ENCODE data around the gene COP1. TPM values are rescaled to one million over a fixed set of nuclear protein-coding genes. Genes with fewer than 3 reads are reported as not detected.

COP1 gene
- total RNA-seq, 1 donor from 2014 or later, result 64.9 TPM

- H3K27me3 Mint-ChIP-seq (ENCODE audit: unreplicated experiment), result peaks cover 1% of the 10 kb centered on the region
- no peaks in the 10 kb centered on the region for H3K9me3 Mint-ChIP-seq (ENCODE audit: unreplicated experiment)
- H3K4me1 Mint-ChIP-seq (ENCODE audit: unreplicated experiment), result no peaks in the 10 kb centered on the region
- H3K4me3 Mint-ChIP-seq (ENCODE audit: unreplicated experiment), result no peak overlapping the region
- no peak for TF ChIP-seq CTCF (IDR thresholded peaks at IDR 0.05; ENCODE audit: unreplicated experiment)
- DNase-seq (ENCODE audit: low spot score), result no peak
- no peak overlapping the region for H3K27ac Mint-ChIP-seq (ENCODE audit: unreplicated experiment)
- peaks cover 13% of the 10 kb centered on the region for H3K36me3 Mint-ChIP-seq (ENCODE audit: low read depth, unreplicated experiment)
Observed at GRCh38 chr1:175927944-175928343, 279.1 kb downstream of the COP1 start.

GRCh38 chr1:175922254-175922881 lies 284.7 kb downstream of the COP1 start:
- Mint-ChIP-seq H3K27me3 (ENCODE audit: unreplicated experiment) (peaks cover 5% of the 10 kb centered on the region), H3K9me3 (ENCODE audit: unreplicated experiment) (peaks cover 4% of the 10 kb centered on the region), H3K4me3 (ENCODE audit: unreplicated experiment) (no peak overlapping the region), H3K4me1 (ENCODE audit: unreplicated experiment) (peaks cover 3% of the 10 kb centered on the region), H3K27ac (ENCODE audit: unreplicated experiment) (no peak overlapping the region), H3K36me3 (ENCODE audit: low read depth, unreplicated experiment) (peaks cover 14% of the 10 kb centered on the region)
- TF ChIP-seq CTCF (IDR thresholded peaks at IDR 0.05; ENCODE audit: unreplicated experiment), result no peak
- DNase-seq (ENCODE audit: low spot score), result no peak

- DNase-seq (ENCODE audit: low spot score), result no peak
- Mint-ChIP-seq H3K4me1 (ENCODE audit: unreplicated experiment) (peaks cover 8% of the 10 kb centered on the region), H3K9me3 (ENCODE audit: unreplicated experiment) (peaks cover 4% of the 10 kb centered on the region), H3K27ac (ENCODE audit: unreplicated experiment) (no peak overlapping the region), H3K4me3 (ENCODE audit: unreplicated experiment) (no peak overlapping the region), H3K36me3 (ENCODE audit: low read depth, unreplicated experiment) (peaks cover 5% of the 10 kb centered on the region), H3K27me3 (ENCODE audit: unreplicated experiment) (peaks cover 4% of the 10 kb centered on the region)
- TF ChIP-seq CTCF (IDR thresholded peaks at IDR 0.05; ENCODE audit: unreplicated experiment), result no peak
Observed at GRCh38 chr1:175920381-175920780, 286.7 kb downstream of the COP1 start.

GRCh38 chr1:175919001-175919400 lies 288.1 kb downstream of the COP1 start:
- Mint-ChIP-seq H3K36me3 (ENCODE audit: low read depth, unreplicated experiment) (peaks cover 5% of the 10 kb centered on the region), H3K27me3 (ENCODE audit: unreplicated experiment) (peaks cover 4% of the 10 kb centered on the region), H3K9me3 (ENCODE audit: unreplicated experiment) (peaks cover 4% of the 10 kb centered on the region), H3K4me1 (ENCODE audit: unreplicated experiment) (peaks cover 8% of the 10 kb centered on the region), H3K27ac (ENCODE audit: unreplicated experiment) (no peak overlapping the region), H3K4me3 (ENCODE audit: unreplicated experiment) (no peak overlapping the region)
- DNase-seq (ENCODE audit: low spot score), result no peak
- no peak for TF ChIP-seq CTCF (IDR thresholded peaks at IDR 0.05; ENCODE audit: unreplicated experiment)

GRCh38 chr1:175918364-175918801 lies 288.7 kb downstream of the COP1 start:
- Mint-ChIP-seq H3K4me3 (ENCODE audit: unreplicated experiment) (no peak overlapping the region), H3K4me1 (ENCODE audit: unreplicated experiment) (peaks cover 8% of the 10 kb centered on the region), H3K9me3 (ENCODE audit: unreplicated experiment) (peaks cover 4% of the 10 kb centered on the region), H3K27me3 (ENCODE audit: unreplicated experiment) (peaks cover 4% of the 10 kb centered on the region), H3K27ac (ENCODE audit: unreplicated experiment) (peak overlapping the region; percentile 18), H3K36me3 (ENCODE audit: low read depth, unreplicated experiment) (peaks cover 5% of the 10 kb centered on the region)
- DNase-seq (ENCODE audit: low spot score), result no peak
- no peak for TF ChIP-seq CTCF (IDR thresholded peaks at IDR 0.05; ENCODE audit: unreplicated experiment)

Data from endothelial cell (in vitro differentiated cells).